GM19468 (cell line): ENCODE data around the gene HMGB1.

Source experiments
- ATAC-seq: cut with Tn5 transposase; IDR thresholded peaks from one replicate; pipeline ENCODE4 v1.9.1; 2021; ENCODE audit warnings: mild to moderate bottlenecking, moderate library complexity, moderate number of reproducible peaks; ENCODE audit not compliant: unreplicated experiment; ENCODE audit errors: extremely low read depth

HMGB1 gene

GRCh38 chr13:30465593-30466357 lies at the start of gene HMGB1:
HMGB1 (minus strand) TSS chr13:30465936; CDS start chr13:30463680, 2,256 bp downstream.
- ATAC-seq = peak; percentile 94

DNA sequence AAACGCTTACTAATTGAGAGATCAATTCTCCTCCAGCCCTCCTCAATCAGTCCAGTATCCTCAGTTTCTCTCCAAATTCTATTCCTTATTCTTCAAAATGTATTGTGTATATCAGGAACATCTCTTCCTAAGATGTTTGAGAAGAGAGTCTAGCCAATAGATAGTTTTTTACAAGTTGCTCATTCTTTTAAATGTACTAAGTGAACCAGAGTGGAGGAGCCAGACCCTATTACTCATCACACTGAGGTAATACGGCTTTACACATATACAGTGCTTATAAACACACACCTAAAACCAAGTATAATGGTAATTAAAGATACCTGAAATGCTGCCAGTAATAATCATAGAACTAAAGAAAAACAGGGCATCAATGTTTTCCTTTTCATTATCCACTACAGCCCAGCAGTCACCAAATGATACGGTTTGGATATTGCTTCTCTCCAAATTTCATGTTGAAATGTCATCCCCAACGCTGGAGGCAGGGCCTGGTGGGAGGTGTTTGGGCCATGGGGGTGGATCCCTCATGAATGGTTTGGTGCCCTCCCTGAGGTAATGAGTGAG lies 45.2 kb upstream of the HMGB1 start:
- ATAC-seq = no peak

DNA sequence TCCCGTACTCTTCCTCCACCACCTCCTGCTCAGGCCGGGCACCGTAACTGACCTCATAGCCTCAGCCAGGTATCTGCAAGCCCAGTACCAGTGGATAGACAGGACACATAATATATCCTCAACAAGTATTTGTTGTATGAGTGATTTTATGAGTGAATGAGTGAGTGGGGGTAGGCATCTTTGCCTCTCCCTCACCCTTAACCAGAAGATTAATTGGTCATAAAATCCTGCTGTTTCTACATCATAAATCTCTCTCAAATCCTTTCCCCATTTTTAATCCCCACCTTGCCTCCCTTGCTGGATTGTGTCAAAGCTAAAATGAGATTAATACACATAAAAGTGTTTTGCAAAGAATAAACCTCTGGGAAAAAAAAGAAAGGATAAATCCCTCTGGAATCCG lies 44.4 kb upstream of the HMGB1 start:
- ATAC-seq = no peak

- no peak for ATAC-seq
These were observed 43.7 kb upstream of the HMGB1 start for GRCh38 chr13:30509254-30510050.

DNA sequence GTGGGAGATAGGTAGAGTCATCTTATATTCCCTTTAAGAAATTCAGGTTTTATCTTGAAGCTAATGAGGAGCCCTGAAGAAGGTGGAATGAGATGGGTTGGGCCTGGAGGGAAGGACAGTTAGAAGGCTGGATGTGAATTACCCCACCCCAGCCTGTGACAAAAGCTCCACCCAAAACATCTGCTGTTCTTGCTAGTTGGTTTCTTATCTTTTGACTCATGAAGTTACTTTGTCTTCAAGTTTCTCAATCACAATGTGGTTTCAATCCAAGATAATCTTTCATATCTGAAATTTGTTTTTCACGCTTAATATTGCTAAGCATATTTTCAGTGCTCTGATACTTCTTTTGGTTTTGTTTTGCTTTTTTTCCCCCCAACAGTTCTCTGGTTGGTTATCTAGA lies 38.3 kb upstream of the HMGB1 start:
- ATAC-seq = peak; percentile 58

- no peak for ATAC-seq
These were observed 36.5 kb upstream of the HMGB1 start for GRCh38 chr13:30502237-30502636.

- no peak for ATAC-seq
These were observed 33.6 kb upstream of the HMGB1 start for GRCh38 chr13:30499338-30499737.

GRCh38 chr13:30496147-30496546 lies 30.4 kb upstream of the HMGB1 start:
- no peak for ATAC-seq

DNA sequence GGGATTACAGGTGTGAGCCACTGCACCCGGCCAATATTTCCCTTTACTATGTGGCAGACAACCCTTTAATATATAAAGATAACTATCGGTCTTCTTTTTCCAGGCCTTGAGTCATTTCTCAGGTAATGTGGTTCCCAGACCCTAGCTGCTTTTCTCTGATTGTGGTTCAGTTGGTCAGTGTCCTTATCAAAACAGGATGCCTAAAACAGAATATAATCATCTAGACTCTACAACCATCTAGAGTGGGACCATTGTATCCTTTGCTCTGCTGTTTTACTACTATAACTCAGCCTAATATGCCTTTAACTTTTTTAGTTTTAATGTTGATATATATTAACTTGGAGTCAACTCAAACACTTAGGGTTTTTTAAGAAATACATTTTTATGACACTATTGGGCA lies 30.0 kb upstream of the HMGB1 start:
- ATAC-seq = no peak

GRCh38 chr13:30493658-30494381 lies 28.1 kb upstream of the HMGB1 start:
- ATAC-seq = no peak

DNA sequence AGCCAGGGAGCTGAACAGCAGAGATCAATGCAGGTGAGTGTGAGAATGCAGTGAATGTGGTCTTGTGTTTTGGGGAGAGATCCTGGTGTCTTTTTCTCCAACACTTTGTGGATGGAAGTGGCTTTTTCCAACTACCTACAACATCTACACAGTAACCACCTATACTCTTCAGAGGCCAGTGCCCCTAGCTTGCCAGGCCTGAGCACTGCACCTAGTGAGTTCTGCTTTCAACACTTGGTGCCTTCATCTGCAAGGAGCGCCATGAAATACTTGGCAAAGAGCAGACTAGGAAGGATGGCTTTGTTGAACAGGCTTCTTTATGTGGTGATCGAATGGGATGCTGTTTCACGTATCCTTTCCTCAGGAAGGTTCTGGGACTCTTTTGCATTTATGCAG lies 21.3 kb upstream of the HMGB1 start:
- ATAC-seq = no peak

DNA sequence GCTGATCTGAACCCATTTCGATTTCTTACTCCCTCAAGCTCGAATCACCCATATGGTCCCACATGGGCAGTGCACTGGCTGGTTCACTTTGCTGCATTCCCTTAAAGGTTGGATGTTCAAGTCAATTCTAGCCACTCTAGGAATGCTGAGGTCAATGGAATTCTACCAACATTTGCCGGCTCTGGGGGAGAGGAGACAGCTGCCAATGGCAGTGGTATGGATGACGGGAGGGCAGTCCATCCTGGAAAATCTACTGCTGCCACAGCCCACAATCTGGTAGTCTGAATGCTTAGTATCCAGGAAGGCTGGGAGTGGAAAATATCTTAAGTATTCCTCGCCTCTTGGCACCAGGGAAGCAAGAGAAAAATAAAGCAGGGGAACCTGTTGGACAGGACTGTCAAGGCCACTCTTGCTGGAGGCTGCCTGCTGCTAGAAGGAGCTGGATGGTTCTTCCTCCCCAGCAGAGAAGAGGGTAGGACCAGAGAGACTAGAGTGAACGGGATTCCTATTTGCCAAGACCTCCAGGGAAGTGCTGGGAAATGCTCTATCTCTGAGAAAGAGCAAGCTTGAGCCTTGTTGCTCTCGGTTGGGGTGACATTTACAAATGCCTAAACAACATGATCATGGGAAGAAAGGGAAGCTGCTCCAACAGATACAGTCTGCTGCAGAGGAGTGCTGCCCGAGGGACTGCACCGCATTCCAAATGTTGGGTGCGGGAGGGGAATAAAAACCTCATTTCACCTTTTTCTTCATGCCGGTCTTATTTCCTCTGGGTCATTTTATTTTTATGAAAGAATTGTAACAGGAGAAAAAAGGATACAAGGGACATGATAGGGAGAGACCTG lies 20.7 kb upstream of the HMGB1 start:
- no peak for ATAC-seq

DNA sequence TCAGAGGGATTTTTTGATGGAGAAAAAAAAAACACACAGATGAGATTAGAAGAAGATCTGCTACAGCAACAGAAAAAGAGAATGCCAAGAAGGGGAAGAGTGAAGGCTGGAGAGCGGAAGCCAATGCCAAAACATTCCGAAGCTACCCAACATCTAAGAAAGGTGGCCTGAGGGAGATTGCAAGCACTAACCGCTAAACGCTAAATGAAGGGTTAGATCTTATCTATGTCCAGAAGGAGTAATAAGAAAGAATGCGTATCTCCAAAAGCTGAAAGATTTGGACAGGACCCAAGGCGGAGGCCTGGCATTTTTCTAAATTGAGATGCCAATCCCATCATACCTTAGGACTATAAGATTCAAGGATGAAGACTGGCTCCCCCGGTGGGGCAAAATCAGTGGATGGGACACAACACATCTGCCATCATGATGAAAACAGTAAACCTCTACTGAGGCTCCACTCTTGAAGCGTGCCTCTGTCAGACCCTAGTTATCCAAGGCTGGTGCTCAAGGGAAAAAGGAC lies 15.6 kb upstream of the HMGB1 start:
- no peak for ATAC-seq

- no peak for ATAC-seq
These were observed 14.7 kb upstream of the HMGB1 start for GRCh38 chr13:30480292-30480950.

DNA sequence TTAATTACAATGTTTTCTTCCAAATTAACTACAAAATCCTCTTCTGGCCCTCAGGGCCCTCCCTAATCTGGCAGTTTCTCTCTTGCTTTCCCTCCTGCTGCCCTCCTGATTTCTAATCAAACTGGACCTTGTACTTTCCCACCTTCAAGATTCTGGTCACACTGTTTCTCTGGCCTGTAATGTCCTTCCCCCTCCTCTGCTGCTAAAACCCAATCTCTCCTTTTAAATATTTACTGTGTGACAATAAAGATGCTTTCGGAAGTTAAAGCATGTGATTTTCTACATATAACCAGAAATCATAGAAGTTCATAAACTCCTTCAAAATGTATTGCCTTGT lies 14.1 kb upstream of the HMGB1 start:
- no peak for ATAC-seq

DNA sequence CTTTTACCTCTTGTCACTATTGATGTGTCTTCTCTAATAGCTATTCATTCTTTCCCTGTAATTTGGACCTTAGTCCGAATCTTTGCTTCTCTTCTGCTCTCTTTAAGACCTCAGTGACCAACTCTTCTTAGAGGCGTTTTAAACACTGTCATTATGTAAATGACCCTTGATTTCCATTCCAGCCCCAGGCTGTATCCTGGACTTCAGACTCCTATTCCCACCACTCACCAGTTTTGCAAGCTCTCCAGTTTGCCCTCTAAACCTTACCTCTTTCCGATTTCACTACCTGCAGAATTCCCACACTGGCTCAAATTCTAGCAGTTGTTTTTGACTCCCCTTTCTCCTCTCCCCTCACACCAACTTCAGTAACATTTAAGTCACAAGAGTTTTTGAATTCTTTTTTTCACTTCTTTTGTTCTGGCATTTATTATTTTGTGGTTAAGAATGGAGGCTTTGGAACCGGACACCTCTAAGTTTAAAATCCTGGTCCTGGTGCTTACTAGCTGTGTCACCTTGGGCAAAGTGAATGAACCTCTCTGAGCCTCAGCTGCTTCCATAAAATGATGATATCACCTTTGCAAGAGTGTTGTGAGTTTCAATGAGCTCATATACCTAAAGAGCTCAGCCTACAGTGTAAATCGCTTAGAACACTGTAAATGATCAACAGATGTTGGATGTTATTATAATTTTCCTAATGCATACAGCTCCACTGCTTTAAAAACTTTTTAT lies 13.6 kb upstream of the HMGB1 start:
- no peak for ATAC-seq

DNA sequence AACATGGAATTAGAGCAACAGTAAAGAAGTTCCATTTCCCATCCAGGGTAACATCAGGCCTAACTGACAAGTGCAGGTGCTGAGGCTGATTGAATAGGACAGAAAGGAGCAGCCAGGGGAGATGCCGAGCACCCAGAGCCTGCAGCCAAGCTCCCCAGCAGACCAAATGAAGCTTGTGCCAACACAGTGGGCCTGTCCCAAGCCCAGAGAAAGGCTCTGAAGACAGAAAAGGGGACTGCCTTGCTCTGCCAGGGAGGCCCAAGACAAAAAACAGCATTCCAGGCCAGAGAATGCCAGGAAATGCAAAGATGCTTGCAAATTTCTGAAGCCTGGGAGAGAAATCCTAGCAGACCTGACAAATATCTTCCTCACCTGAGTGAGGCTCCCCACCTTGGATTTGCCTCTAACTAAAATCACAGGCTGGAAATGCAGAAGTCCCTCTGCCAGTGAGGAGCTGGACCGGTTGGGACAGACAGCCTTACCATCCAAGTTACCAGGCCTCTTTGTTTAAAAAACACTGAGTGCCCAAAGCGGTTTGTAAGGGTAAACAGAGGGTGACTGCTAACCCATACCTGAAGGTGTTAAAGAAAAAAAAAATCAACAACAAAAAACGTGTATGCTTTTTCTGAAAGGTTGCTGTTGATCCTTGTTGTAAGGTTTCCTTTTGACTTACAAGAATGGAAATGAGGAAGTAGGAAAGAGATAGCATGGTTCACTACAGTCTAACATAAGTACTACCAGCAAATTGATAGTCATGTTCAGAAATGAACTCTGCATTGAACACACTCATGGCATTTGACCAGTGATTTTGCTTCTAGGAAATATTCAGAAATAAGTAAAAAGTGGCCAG lies 11.8 kb upstream of the HMGB1 start:
- peak; percentile 25 for ATAC-seq

GRCh38 chr13:30473675-30474074 lies 7.9 kb upstream of the HMGB1 start:
- ATAC-seq = no peak
